K562 (cell line): ENCODE data around the gene VRK1.

Experiments
- ARID2 ChIP-seq: fragments of 450-650 bp; IDR thresholded peaks from 2 replicates; pipeline ENCODE4 v1.6.1; 2017; ENCODE audit warnings: antibody characterized with exemption, mild to moderate bottlenecking
- CGGBP1 ChIP-seq: fragments of 250-450 bp; sonication (Bioruptor Pico); IDR thresholded peaks from 2 replicates; pipeline ENCODE4 v1.9.0; 2021; ENCODE audit warnings: mild to moderate bottlenecking
- CTCF ChIP-seq, 3 experiments: IDR thresholded peaks in 2 of 3; conservative IDR thresholded peaks in 1 of 3; 2 replicates each; pipeline ENCODE4 v1.5.1; 2011 to 2012; ENCODE audit warnings: low read length in 3 of 3, mild to moderate bottlenecking in 3 of 3, control low read depth in 2 of 3, improper control_type of control experiment in 1 of 3, inconsistent platforms in 1 of 3, low read depth in 1 of 3, mixed read lengths in 1 of 3, moderate library complexity in 1 of 3; ENCODE audit not compliant: insufficient read depth in 2 of 3
- EP300 ChIP-seq: IDR thresholded peaks from 2 replicates; pipeline ENCODE4 v1.6.1; 2012; ENCODE audit warnings: low read length, improper control_type of control experiment
- EZH2 ChIP-seq: IDR thresholded peaks from 2 replicates; pipeline ENCODE4 v1.6.1; 2012; ENCODE audit warnings: low read depth, mild to moderate bottlenecking, inconsistent platforms, low read length, borderline replicate concordance
- FOXJ3 ChIP-seq: sonication (generic); formaldehyde crosslinking; IDR thresholded peaks from 2 replicates; pipeline ENCODE4 v1.4.0; 2020; ENCODE audit warnings: mild to moderate bottlenecking, missing genetic modification reagents
- HCFC1 ChIP-seq: IDR thresholded peaks from 2 replicates; pipeline ENCODE4 v1.6.1; 2012; ENCODE audit warnings: low read depth, low read length, improper control_type of control experiment
- HDAC2 ChIP-seq: fragments of 450-650 bp; IDR thresholded peaks from 2 replicates; pipeline ENCODE4 v1.6.1; 2016; ENCODE audit warnings: mild to moderate bottlenecking
- MAFF ChIP-seq: IDR thresholded peaks from 2 replicates; pipeline ENCODE4 v1.6.1; 2012; ENCODE audit warnings: low read length, improper control_type of control experiment
- NRF1 ChIP-seq, 2 experiments: fragments of 450-650 bp; IDR thresholded peaks in 1 of 2; conservative IDR thresholded peaks in 1 of 2; 2 replicates each; pipeline ENCODE4 v1.6.1; 2014; ENCODE audit warnings: mild to moderate bottlenecking in 2 of 2
- SMAD4 ChIP-seq: fragments of 250-450 bp; sonication (Bioruptor Pico); conservative IDR thresholded peaks from 2 replicates; pipeline ENCODE4 v1.8.0; 2021; ENCODE audit warnings: inconsistent platforms, mild to moderate bottlenecking, moderate library complexity
- SRF ChIP-seq, 2 experiments: fragments of 250-450, 450-650 bp in 1 of 2; sonication (Bioruptor Pico) in 1 of 2; sonication (generic) in 1 of 2; formaldehyde crosslinking; IDR thresholded peaks; 2 replicates each; pipeline versions ENCODE4 v1.5.0 to v1.5.1; 2020 to 2022; ENCODE audit warnings: mild to moderate bottlenecking in 1 of 2, missing genetic modification reagents in 1 of 2
- TAF1 ChIP-seq: IDR thresholded peaks from 2 replicates; pipeline ENCODE4 v1.6.1; 2011; ENCODE audit warnings: mild to moderate bottlenecking, low read length, moderate library complexity; ENCODE audit not compliant: insufficient read depth, control insufficient read depth, severe bottlenecking; ENCODE audit errors: extremely low read depth
- TAF7 ChIP-seq: fragments of 450-650 bp; IDR thresholded peaks from 2 replicates; pipeline ENCODE4 v1.6.1; 2016; ENCODE audit warnings: missing genetic modification characterization, missing compliant biosample characterization

- TF ChIP-seq TAF7 (tag) = no peak
- TF ChIP-seq SMAD4 (CRISPR knock-in tag) = no peak
- no peak for TF ChIP-seq EP300
- no peak for TF ChIP-seq TAF1
- TF ChIP-seq FOXJ3 (CRISPR knock-in tag) = no peak
- no peak for TF ChIP-seq HCFC1
- TF ChIP-seq CGGBP1 = no peak
- TF ChIP-seq MAFF = no peak
- TF ChIP-seq ARID2 = no peak
- TF ChIP-seq HDAC2 = no peak
- no peak for TF ChIP-seq CTCF (IDR thresholded peaks at IDR 0.05 in 2 of 3, conservative IDR thresholded peaks at IDR 0.05 in 1 of 3; ENCODE audit: insufficient read depth in 2 of 3, low read depth in 1 of 3, low read length in 3 of 3)
- TF ChIP-seq SRF (CRISPR knock-in tag; IDR thresholded peaks at IDR 0.05) = no peak
- no peak for TF ChIP-seq EZH2
- TF ChIP-seq NRF1 (conservative IDR thresholded peaks at IDR 0.05 in 1 of 2, IDR thresholded peaks at IDR 0.05 in 1 of 2) = no peak
These were observed 45.7 kb upstream of the VRK1 start for GRCh38 chr14:96751505-96751904.
